ENCODE measurements around the gene GPC6.

GPC6 gene

DNA sequence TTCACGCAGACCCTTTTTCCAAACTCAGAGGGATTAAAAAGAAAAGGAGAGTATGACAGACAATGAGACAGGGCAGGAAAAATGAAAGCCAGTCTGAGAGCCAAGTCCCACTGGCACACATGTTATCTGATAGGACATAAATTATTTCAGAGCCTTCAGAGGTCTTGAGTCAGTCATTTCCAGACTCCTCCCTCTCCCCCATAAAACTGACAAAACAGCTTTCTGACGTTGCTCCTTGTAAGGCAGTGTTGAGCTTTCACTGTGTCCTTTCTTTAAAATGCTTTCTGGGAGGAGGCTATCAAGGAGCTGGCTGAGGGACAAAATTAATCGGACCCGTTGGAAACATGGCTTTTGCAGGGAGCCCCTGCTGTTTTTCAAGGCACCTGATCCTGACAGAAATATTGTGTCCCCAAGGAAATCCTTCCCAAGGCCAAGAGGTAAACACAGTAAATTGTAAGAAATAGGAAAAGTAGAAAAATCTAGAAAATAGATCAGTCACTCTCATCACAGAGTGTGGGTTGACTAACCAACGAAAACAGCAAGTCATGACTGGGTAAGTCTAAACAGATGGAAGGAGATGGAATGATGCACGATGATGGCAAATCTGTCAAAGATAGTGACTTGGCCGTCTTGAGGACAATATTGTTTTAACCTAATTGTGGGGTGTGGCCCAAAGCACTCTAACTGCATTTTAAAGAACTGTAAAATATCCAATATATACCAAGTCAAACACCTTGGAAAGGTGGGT is 1163.2 kb downstream of the GPC6 start:
- Histone ChIP-seq H3K36me3 (ENCODE audit: insufficient read depth, low read depth, low read length) (no peaks in the 10 kb centered on the region), H3K4me3 (ENCODE audit: low read length) (no peak overlapping the region), H3K9ac (ENCODE audit: low read depth, low read length) (no peak overlapping the region), H3K9me3 (ENCODE audit: insufficient read depth, low read depth, low read length) (no peaks in the 10 kb centered on the region), H3K4me1 (ENCODE audit: insufficient read depth, low read length) (no peaks in the 10 kb centered on the region; the same call in 1 of the 2 replicates), H3K27me3 (ENCODE audit: insufficient read depth, low read length) (no peaks in the 10 kb centered on the region), H3K27ac (ENCODE audit: low read length) (no peak overlapping the region)

DNA sequence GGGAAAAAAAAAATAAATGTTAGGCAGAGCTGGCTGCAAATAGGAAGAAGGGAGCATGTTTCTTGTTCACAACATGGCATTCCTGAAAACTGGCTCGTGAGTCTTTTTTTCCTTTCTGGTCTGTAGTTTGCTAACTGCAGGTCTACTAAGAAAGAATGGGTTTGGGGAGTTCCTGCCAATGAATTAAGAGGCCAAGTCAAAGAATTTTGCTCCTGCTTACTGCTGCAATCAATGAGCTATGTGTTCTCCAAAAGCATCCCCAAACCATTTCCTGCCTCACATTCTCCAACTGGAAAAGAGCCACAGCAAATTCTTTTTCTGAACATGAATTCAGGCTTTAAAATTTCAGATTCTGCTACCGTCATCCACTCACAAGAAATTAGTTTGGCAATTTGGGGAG is 1164.3 kb downstream of the GPC6 start:
- Histone ChIP-seq H3K36me3 (ENCODE audit: insufficient read depth, low read depth, low read length) (no peaks in the 10 kb centered on the region), H3K27ac (ENCODE audit: low read length) (no peak overlapping the region), H3K27me3 (ENCODE audit: insufficient read depth, low read length) (no peaks in the 10 kb centered on the region), H3K9me3 (ENCODE audit: insufficient read depth, low read depth, low read length) (no peaks in the 10 kb centered on the region), H3K9ac (ENCODE audit: low read depth, low read length) (no peak overlapping the region), H3K4me1 (ENCODE audit: insufficient read depth, low read length) (no peaks in the 10 kb centered on the region; the same call in 1 of the 2 replicates), H3K4me3 (ENCODE audit: low read length) (no peak overlapping the region)

DNA sequence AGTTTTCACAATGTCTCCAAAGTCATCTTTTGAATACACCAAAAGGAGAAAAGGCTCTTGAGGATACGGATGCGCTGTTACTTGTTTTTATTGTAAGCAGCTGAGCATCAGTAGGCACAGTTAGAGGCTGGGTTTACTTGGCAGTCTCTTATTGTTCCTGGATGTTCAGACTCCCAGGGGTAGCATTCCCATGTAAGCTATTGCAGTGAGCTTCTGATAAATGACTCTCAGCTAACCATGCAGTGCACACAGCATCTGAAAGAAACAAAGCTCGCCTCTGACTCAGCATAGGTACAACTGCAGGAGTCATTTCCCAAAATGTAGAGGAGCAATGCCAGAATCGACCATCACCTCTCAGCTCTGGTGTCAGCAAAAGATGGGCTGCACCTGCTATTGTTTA is 1168.1 kb downstream of the GPC6 start:
- no peaks in the 10 kb centered on the region for H3K9me3 ChIP-seq (ENCODE audit: insufficient read depth, low read depth, low read length)
- H3K27ac ChIP-seq (ENCODE audit: low read length), result no peak overlapping the region
- H3K4me3 ChIP-seq (ENCODE audit: low read length), result no peak overlapping the region
- H3K36me3 ChIP-seq (ENCODE audit: insufficient read depth, low read depth, low read length), result no peaks in the 10 kb centered on the region
- no peaks in the 10 kb centered on the region for H3K27me3 ChIP-seq (ENCODE audit: insufficient read depth, low read length)
- H3K9ac ChIP-seq (ENCODE audit: low read depth, low read length), result no peak overlapping the region
- no peaks in the 10 kb centered on the region for H3K4me1 ChIP-seq (ENCODE audit: insufficient read depth, low read length)

DNA sequence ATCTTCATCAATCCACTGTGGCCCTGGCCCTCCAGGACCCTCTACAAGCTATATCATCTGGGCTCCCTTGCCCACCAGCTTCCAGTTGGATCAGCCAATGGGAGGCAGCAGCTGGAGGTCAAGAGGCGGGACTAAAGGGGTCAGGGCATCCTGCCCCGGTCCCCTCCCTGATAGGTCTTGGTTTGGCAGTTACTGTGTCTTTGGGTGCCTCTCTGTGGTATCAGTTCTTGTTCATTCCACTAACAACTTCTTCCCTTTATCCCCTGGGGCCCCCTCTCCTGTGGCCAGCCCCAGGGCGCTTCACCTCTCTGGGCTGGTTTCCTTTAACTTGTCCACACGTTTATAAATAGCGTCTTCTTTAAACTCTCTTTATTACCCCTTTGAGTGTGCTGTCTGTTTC is 1169.3 kb downstream of the GPC6 start:
- no peaks in the 10 kb centered on the region for H3K27me3 ChIP-seq (ENCODE audit: insufficient read depth, low read length)
- no peaks in the 10 kb centered on the region for H3K4me1 ChIP-seq (ENCODE audit: insufficient read depth, low read length)

DNA sequence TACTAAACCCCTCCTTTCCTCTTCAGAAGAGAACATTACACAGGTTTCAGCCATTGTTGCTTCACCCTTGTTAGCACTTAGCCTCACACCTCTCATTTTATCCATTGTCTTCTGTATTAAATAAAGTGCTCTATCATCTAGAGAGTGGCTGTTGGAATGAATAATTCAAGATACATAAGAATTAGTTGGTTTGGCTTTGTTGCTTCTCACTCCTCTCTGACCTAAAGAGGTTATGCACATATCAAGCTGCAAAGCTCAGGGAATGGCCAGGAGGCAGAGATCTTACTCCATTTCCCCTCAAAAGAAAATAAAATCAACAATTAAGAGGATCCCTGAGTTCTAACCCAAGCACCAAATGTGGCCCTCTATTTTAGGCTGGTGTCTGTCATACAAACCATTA is 1173.2 kb downstream of the GPC6 start:
- Histone ChIP-seq H3K9ac (ENCODE audit: low read depth, low read length) (no peak overlapping the region), H3K4me3 (ENCODE audit: low read length) (no peak overlapping the region), H3K27ac (ENCODE audit: low read length) (no peak overlapping the region), H3K36me3 (ENCODE audit: insufficient read depth, low read depth, low read length) (no peaks in the 10 kb centered on the region), H3K9me3 (ENCODE audit: insufficient read depth, low read depth, low read length) (no peaks in the 10 kb centered on the region), H3K4me1 (ENCODE audit: insufficient read depth, low read length) (no peaks in the 10 kb centered on the region), H3K27me3 (ENCODE audit: insufficient read depth, low read length) (no peaks in the 10 kb centered on the region)

More for the DNA sequence above, 1169.3 kb downstream of the GPC6 start:
- H3K9ac ChIP-seq (ENCODE audit: low read depth, low read length), result no peak overlapping the region
- no peak overlapping the region for H3K27ac ChIP-seq (ENCODE audit: low read length)
- no peak overlapping the region for H3K4me3 ChIP-seq (ENCODE audit: low read length)
- H3K36me3 ChIP-seq (ENCODE audit: insufficient read depth, low read depth, low read length), result no peaks in the 10 kb centered on the region
- H3K9me3 ChIP-seq (ENCODE audit: insufficient read depth, low read depth, low read length), result no peaks in the 10 kb centered on the region

DNA sequence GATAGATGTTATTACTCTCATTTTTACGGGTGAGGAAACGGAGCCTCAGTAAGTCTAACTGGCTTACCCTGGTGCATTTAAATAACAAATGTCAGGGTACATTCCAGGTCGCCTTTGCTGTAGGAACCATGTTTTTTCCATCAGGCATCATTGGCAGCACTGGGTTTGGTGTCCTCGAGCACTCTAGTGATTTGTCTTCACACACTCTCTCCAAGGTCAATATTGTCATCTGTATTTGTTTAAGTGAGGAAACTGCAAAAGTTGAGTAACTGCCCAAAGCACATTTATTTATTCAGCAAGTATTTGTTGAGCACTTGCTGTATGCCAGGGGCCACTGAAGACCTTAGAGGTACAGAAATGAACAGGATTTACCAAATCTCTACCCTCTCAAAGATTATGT is 1174.3 kb downstream of the GPC6 start:
- Histone ChIP-seq H3K27ac (ENCODE audit: low read length) (no peak overlapping the region), H3K27me3 (ENCODE audit: insufficient read depth, low read length) (no peaks in the 10 kb centered on the region), H3K36me3 (ENCODE audit: insufficient read depth, low read depth, low read length) (no peaks in the 10 kb centered on the region), H3K4me3 (ENCODE audit: low read length) (no peak overlapping the region), H3K9me3 (ENCODE audit: insufficient read depth, low read depth, low read length) (no peaks in the 10 kb centered on the region), H3K9ac (ENCODE audit: low read depth, low read length) (no peak overlapping the region), H3K4me1 (ENCODE audit: insufficient read depth, low read length) (no peaks in the 10 kb centered on the region)

DNA sequence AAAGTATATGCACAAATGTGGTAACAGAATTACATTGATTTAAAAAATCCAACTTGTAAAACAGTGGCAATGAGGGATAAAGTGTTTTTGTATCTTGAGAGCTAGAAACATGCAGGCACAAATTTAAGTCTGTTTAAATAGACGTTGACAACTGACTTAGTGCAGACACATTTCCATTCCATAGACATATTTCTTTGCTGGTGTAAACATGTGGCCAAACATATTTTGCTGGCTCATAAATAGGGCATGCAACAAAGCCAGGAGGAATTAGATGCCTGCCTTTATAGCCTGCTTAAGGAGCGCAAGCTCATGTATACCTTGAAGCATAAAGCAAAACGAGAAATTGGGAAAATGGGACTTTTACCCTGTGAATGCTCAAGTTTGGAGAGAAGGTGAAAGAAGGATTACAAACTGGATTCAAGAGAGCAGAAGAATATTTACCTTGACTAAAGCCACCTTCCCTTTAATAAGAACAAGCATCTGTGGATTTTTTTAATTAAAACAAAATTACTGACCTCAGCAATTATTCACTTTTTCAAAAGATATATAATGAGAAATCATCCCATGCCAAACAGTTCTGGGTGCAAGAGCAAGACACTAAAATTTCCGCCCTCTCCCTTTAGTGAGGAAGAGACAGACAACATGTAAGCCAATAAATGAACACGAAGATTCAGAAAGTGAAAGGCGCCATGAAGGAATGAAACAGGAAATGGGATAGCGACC is 1181.9 kb downstream of the GPC6 start:
- Histone ChIP-seq H3K4me3 (ENCODE audit: low read length) (no peak overlapping the region), H3K4me1 (ENCODE audit: insufficient read depth, low read length) (no peaks in the 10 kb centered on the region), H3K27me3 (ENCODE audit: insufficient read depth, low read length) (no peaks in the 10 kb centered on the region), H3K36me3 (ENCODE audit: insufficient read depth, low read depth, low read length) (no peaks in the 10 kb centered on the region), H3K9me3 (ENCODE audit: insufficient read depth, low read depth, low read length) (no peaks in the 10 kb centered on the region), H3K9ac (ENCODE audit: low read depth, low read length) (no peak overlapping the region), H3K27ac (ENCODE audit: low read length) (no peak overlapping the region)

DNA sequence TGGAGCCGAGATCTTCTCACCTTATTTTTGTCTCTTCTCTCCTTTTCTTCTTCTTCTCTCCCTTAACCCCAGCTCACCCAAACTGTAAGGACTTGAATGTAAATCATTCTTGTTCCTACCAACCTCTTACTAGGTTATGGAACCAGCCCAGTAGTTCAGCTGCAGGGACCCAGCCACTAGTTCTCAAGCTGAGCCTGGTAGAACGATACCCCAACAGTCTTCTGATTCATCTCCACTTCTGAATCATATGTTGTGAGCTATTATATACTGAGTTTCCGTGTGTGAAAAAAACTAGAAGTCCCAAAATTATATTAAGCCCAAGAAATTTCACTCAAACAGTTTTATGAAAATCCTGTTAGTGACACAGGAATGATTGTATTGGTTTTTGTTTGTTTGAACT is 1185.1 kb downstream of the GPC6 start:
- Histone ChIP-seq H3K9ac (ENCODE audit: low read depth, low read length) (no peak overlapping the region), H3K4me1 (ENCODE audit: insufficient read depth, low read length) (no peaks in the 10 kb centered on the region), H3K36me3 (ENCODE audit: insufficient read depth, low read depth, low read length) (no peaks in the 10 kb centered on the region), H3K27ac (ENCODE audit: low read length) (no peak overlapping the region), H3K27me3 (ENCODE audit: insufficient read depth, low read length) (no peaks in the 10 kb centered on the region), H3K4me3 (ENCODE audit: low read length) (no peak overlapping the region), H3K9me3 (ENCODE audit: insufficient read depth, low read depth, low read length) (no peaks in the 10 kb centered on the region)

DNA sequence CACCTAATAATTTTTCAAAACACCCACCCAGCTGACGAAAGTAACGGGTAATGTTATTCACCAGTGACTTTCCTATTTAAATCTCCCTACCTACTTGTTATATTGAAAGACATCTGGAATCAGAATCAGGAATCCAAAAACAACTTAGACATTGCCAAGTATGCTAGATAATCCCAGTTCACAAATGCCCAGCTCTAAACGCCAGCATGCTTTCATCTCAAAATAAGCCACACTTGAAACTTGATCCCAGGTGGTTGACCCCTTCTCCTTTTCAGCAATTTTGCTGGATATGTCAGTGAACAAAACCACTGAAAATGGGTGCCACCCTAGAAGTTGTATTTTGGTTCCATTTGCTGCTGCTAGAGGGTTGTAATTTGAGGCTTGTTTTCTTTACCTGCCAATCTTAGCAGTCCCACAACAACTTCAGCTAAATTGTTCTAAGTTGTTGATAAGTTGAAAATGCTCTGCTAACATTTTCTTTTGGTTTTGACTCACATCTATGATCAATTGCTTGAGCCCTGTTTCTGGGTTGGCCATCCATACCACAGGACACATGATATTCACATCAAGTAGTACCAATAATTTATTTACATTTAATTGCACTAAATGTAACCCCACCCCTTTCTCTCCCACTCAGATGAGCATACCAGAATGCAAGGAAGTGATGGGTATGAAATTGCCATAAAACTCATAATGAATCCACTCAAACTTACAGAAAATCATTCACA is 1186.4 kb downstream of the GPC6 start:
- Histone ChIP-seq H3K4me1 (ENCODE audit: insufficient read depth, low read length) (no peaks in the 10 kb centered on the region), H3K27ac (ENCODE audit: low read length) (no peak overlapping the region), H3K27me3 (ENCODE audit: insufficient read depth, low read length) (no peaks in the 10 kb centered on the region), H3K4me3 (ENCODE audit: low read length) (no peak overlapping the region), H3K9me3 (ENCODE audit: insufficient read depth, low read depth, low read length) (no peaks in the 10 kb centered on the region), H3K36me3 (ENCODE audit: insufficient read depth, low read depth, low read length) (no peaks in the 10 kb centered on the region), H3K9ac (ENCODE audit: low read depth, low read length) (no peak overlapping the region)

DNA sequence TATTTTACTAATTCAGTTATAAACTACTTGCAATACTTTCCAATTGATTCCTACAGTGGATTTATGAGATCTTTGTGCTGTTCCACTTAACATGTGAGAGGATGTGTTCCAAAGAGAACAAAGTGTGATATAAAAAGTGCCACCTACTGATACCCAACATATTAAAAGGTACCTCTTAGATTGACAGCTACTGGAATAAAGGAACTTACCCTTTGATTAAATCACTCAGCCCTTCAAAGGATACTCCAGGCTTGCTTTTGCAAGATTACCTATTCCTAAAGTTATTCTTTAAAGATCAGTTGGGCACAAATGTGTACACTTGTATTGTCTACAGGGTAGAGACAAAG is 1187.0 kb downstream of the GPC6 start:
- Histone ChIP-seq H3K36me3 (ENCODE audit: insufficient read depth, low read depth, low read length) (no peaks in the 10 kb centered on the region), H3K27me3 (ENCODE audit: insufficient read depth, low read length) (no peaks in the 10 kb centered on the region), H3K9me3 (ENCODE audit: insufficient read depth, low read depth, low read length) (no peaks in the 10 kb centered on the region), H3K27ac (ENCODE audit: low read length) (no peak overlapping the region), H3K9ac (ENCODE audit: low read depth, low read length) (no peak overlapping the region), H3K4me1 (ENCODE audit: insufficient read depth, low read length) (no peaks in the 10 kb centered on the region), H3K4me3 (ENCODE audit: low read length) (no peak overlapping the region)

DNA sequence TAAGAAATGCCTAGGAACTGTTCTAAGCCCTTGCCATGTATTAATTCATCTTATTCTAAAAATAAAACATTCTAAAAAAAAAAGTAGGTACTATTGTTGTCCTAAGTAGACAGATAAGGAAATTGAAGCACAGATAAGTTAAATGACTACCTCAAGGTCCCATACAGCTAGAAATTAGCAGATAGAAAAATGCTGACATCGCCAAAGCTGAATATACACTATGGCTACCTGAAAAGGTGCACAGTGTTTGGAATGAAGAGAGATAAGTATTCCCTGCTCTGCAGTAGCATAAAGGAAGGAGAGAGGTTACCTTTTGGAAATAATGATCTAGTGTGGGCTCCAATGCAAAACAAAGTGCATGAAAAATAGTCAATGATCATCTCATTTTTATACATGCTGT is 1187.5 kb downstream of the GPC6 start:
- Histone ChIP-seq H3K4me3 (ENCODE audit: low read length) (no peak overlapping the region), H3K27me3 (ENCODE audit: insufficient read depth, low read length) (no peaks in the 10 kb centered on the region)

DNA sequence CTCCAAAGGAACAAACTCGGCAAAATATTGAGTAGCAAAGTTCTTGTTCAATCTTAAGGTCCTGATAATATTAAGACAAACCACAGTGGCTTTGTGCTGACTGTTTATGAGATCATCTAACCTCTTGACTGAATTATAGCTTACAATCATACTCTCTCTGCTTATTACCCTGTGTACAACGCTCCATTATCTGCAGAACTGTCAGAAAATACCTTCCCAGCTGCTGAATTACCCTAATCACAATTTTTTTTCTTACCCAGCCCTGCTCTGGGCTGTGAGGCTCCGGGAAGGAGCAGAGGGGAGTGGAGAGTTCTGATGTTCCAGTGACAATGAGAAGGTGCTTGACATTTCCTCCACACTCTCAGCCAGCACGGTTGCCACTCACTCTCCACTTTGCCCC is 1188.1 kb downstream of the GPC6 start:
- Histone ChIP-seq H3K9ac (ENCODE audit: low read depth, low read length) (no peak overlapping the region), H3K27me3 (ENCODE audit: insufficient read depth, low read length) (no peaks in the 10 kb centered on the region), H3K9me3 (ENCODE audit: insufficient read depth, low read depth, low read length) (no peaks in the 10 kb centered on the region), H3K27ac (ENCODE audit: low read length) (no peak overlapping the region), H3K4me3 (ENCODE audit: low read length) (no peak overlapping the region), H3K4me1 (ENCODE audit: insufficient read depth, low read length) (no peaks in the 10 kb centered on the region), H3K36me3 (ENCODE audit: insufficient read depth, low read depth, low read length) (no peaks in the 10 kb centered on the region)

More for the DNA sequence above, 1187.5 kb downstream of the GPC6 start:
- Histone ChIP-seq H3K9me3 (ENCODE audit: insufficient read depth, low read depth, low read length) (no peaks in the 10 kb centered on the region), H3K4me1 (ENCODE audit: insufficient read depth, low read length) (no peaks in the 10 kb centered on the region), H3K9ac (ENCODE audit: low read depth, low read length) (no peak overlapping the region), H3K36me3 (ENCODE audit: insufficient read depth, low read depth, low read length) (no peaks in the 10 kb centered on the region), H3K27ac (ENCODE audit: low read length) (no peak overlapping the region)
